ENCODE results near the gene DSEL.
A peak's percentile ranks its signal among the peaks of the same experiment; 100 is the strongest.

DSEL gene

GRCh38 chr18:67519592-67519991 lies 3.1 kb upstream of the DSEL start:
- no peaks in the 10 kb centered on the region for H3K36me3 ChIP-seq (ENCODE audit: control insufficient read depth, insufficient read depth, low read length)
- H3K27ac ChIP-seq = no peak overlapping the region
- H3K9ac ChIP-seq = no peak overlapping the region
- H3K4me1 ChIP-seq = no peaks in the 10 kb centered on the region
- no peak overlapping the region for H3K4me3 ChIP-seq (ENCODE audit: low read depth, low read length)
- no peaks in the 10 kb centered on the region for H3K9me3 ChIP-seq (ENCODE audit: control insufficient read depth, low read length)
- H3K79me2 ChIP-seq = no peaks in the 10 kb centered on the region
- H3K4me2 ChIP-seq (ENCODE audit: low read length) = no peak overlapping the region
- no peaks in the 10 kb centered on the region for H3K27me3 ChIP-seq (ENCODE audit: control insufficient read depth, insufficient read depth, low read length)
- TF ChIP-seq CTCF (IDR thresholded peaks at IDR 0.05) = no peak
- no peak overlapping the region for H2AFZ ChIP-seq

GRCh38 chr18:67518566-67518965 lies 2.0 kb upstream of the DSEL start:
- Histone ChIP-seq H3K36me3 (ENCODE audit: control insufficient read depth, insufficient read depth, low read length) (no peaks in the 10 kb centered on the region), H3K79me2 (no peaks in the 10 kb centered on the region), H3K27ac (no peak overlapping the region), H3K4me1 (no peaks in the 10 kb centered on the region), H3K9me3 (ENCODE audit: control insufficient read depth, low read length) (no peaks in the 10 kb centered on the region), H3K4me2 (ENCODE audit: low read length) (no peak overlapping the region), H3K9ac (no peak overlapping the region), H3K27me3 (ENCODE audit: control insufficient read depth, insufficient read depth, low read length) (no peaks in the 10 kb centered on the region), H3K4me3 (ENCODE audit: low read depth, low read length) (no peak overlapping the region), H2AFZ (no peak overlapping the region)
- no peak for TF ChIP-seq CTCF (IDR thresholded peaks at IDR 0.05)

- Histone ChIP-seq H3K27me3 (ENCODE audit: control insufficient read depth, insufficient read depth, low read length) (no peaks in the 10 kb centered on the region), H3K4me3 (ENCODE audit: low read depth, low read length) (peak overlapping the region; percentile 58), H3K9ac (no peak overlapping the region), H3K9me3 (ENCODE audit: control insufficient read depth, low read length) (no peaks in the 10 kb centered on the region), H2AFZ (peak overlapping the region; percentile 74), H3K4me2 (ENCODE audit: low read length) (peak overlapping the region; percentile 60), H3K27ac (peak overlapping the region; percentile 46), H3K4me1 (no peaks in the 10 kb centered on the region), H3K79me2 (no peaks in the 10 kb centered on the region), H3K36me3 (ENCODE audit: control insufficient read depth, insufficient read depth, low read length) (no peaks in the 10 kb centered on the region)
- no peak for TF ChIP-seq CTCF (IDR thresholded peaks at IDR 0.05)
Measured at GRCh38 chr18:67517444-67517765, 885 bp upstream of the DSEL start.

- no peaks in the 10 kb centered on the region for H3K9me3 ChIP-seq (ENCODE audit: control insufficient read depth, low read length)
- peak overlapping the region; percentile 87 for H2AFZ ChIP-seq
- H3K4me3 ChIP-seq (ENCODE audit: low read depth, low read length) = peak overlapping the region; percentile 85
- peak overlapping the region; percentile 55 for H3K27ac ChIP-seq
- peak; percentile 75 for TF ChIP-seq CTCF (IDR thresholded peaks at IDR 0.05)
- no peaks in the 10 kb centered on the region for H3K79me2 ChIP-seq
- H3K36me3 ChIP-seq (ENCODE audit: control insufficient read depth, insufficient read depth, low read length) = no peaks in the 10 kb centered on the region
- no peaks in the 10 kb centered on the region for H3K27me3 ChIP-seq (ENCODE audit: control insufficient read depth, insufficient read depth, low read length)
- no peaks in the 10 kb centered on the region for H3K4me1 ChIP-seq
- peak overlapping the region; percentile 70 for H3K4me2 ChIP-seq (ENCODE audit: low read length)
- H3K9ac ChIP-seq = peak overlapping the region; percentile 40
Measured at GRCh38 chr18:67515942-67516538, 480 bp downstream of the DSEL start.

GRCh38 chr18:67514901-67515540 lies 1.5 kb downstream of the DSEL start:
- no peaks in the 10 kb centered on the region for H3K9me3 ChIP-seq (ENCODE audit: control insufficient read depth, low read length)
- H3K27me3 ChIP-seq (ENCODE audit: control insufficient read depth, insufficient read depth, low read length) = no peaks in the 10 kb centered on the region
- no peak overlapping the region for H3K9ac ChIP-seq
- H2AFZ ChIP-seq = peak overlapping the region; percentile 26
- H3K36me3 ChIP-seq (ENCODE audit: control insufficient read depth, insufficient read depth, low read length) = no peaks in the 10 kb centered on the region
- H3K4me1 ChIP-seq = no peaks in the 10 kb centered on the region
- H3K27ac ChIP-seq = no peak overlapping the region
- no peaks in the 10 kb centered on the region for H3K79me2 ChIP-seq
- TF ChIP-seq CTCF (IDR thresholded peaks at IDR 0.05) = no peak
- H3K4me3 ChIP-seq (ENCODE audit: low read depth, low read length) = peak overlapping the region; percentile 85
- H3K4me2 ChIP-seq (ENCODE audit: low read length) = peak overlapping the region; percentile 70

Measured in parathyroid adenoma (tissue), 2 donors.